Colonic mucosa (tissue), 4 donors: ENCODE measurements around the gene TXNDC8. TPM values are rescaled to one million over a fixed set of nuclear protein-coding genes. Genes with fewer than 3 reads are reported as not detected.

ENCODE experiments used
- DNase-seq: peaks from one replicate; pipeline ENCODE4 v3.0.0-alpha.2; 2020
- H3K27ac ChIP-seq: fragments of 200-600 bp; one replicate; pipeline ENCODE4 v1.8.0; 2021
- H3K27me3 ChIP-seq: fragments of 200-600 bp; one replicate; pipeline ENCODE4 v1.8.0; 2021
- H3K36me3 ChIP-seq: fragments of 200-600 bp; one replicate; pipeline ENCODE4 v1.8.0; 2021
- H3K4me1 ChIP-seq: fragments of 200-600 bp; one replicate; pipeline ENCODE4 v1.8.0; 2021; ENCODE audit warnings: mild to moderate bottlenecking
- H3K4me3 ChIP-seq: fragments of 200-600 bp; one replicate; pipeline ENCODE4 v1.8.0; 2021
- H3K9ac ChIP-seq, 2 donors: one replicate each; pipeline ENCODE4 v1.7.0; 2013; ENCODE audit warnings: control low read depth in 2 of 2, low read depth in 2 of 2, low read length in 2 of 2
- H3K9me3 ChIP-seq: fragments of 200-600 bp; one replicate; pipeline ENCODE4 v1.8.0; 2021
- CTCF ChIP-seq: fragments of 200-600 bp; IDR thresholded peaks from one replicate; pipeline ENCODE4 v1.8.0; 2022; ENCODE audit warnings: antibody characterized with exemption, mild to moderate bottlenecking
- intact Hi-C: fragments of 100-400 bp; cut with DNase I; formaldehyde crosslinking; loops from one replicate; pipeline ENCODE4 v1.14.1; 2022
- total RNA-seq, 2 donors: library from RNA; stranded (reverse); fragmentation: NEBNext Ultra II Directional in 1 of 2; extraction: Animal tissue kit (Norgen Biotek cat#: 25700) in 1 of 2; gene quantifications; one replicate each; pipeline ENCODE4 v1.2.1, GENCODE V29; 2021
- donor health status: healthy.
- donor health status: DM: no; HTN: no; CAD: no.
- donor health status: DM: no; HTN: no; CAD: no.

Gene TXNDC8
- not detected for total RNA-seq

- Histone ChIP-seq H3K9me3 (no peaks in the 10 kb centered on the region), H3K36me3 (no peaks in the 10 kb centered on the region), H3K27ac (no peak within 1 kb of the TSS), H3K27me3 (no peaks in the 10 kb centered on the region), H3K4me3 (no peak within 1 kb of the TSS), H3K9ac (no peak within 1 kb of the TSS), H3K4me1 (no peaks in the 10 kb centered on the region)
- no peak for DNase-seq
- intact Hi-C loops = no loop called here
- TF ChIP-seq CTCF = no peak
These were observed at the start of gene TXNDC8 for GRCh38 chr9:110337727-110338126. Gene TXNDC8 (minus strand): TSS chr9:110337863.

- intact Hi-C loops = no loop called here
These were observed 45.8 kb upstream of the TXNDC8 start for GRCh38 chr9:110383491-110383890.

GRCh38 chr9:110382731-110383130, 45.1 kb upstream of the TXNDC8 start:
- DNase-seq = no peak
- Histone ChIP-seq H3K27me3 (no peaks in the 10 kb centered on the region), H3K27ac (no peak overlapping the region), H3K9me3 (no peaks in the 10 kb centered on the region), H3K9ac (no peak overlapping the region), H3K4me3 (no peak overlapping the region), H3K36me3 (no peaks in the 10 kb centered on the region), H3K4me1 (no peaks in the 10 kb centered on the region)
- no peak for TF ChIP-seq CTCF
- intact Hi-C loops = no loop called here

More at GRCh38 chr9:110383491-110383890, 45.8 kb upstream of the TXNDC8 start:
- Histone ChIP-seq H3K4me3 (no peak overlapping the region), H3K9me3 (no peaks in the 10 kb centered on the region), H3K36me3 (no peaks in the 10 kb centered on the region), H3K9ac (no peak overlapping the region), H3K27ac (no peak overlapping the region), H3K4me1 (no peaks in the 10 kb centered on the region), H3K27me3 (no peaks in the 10 kb centered on the region)
- TF ChIP-seq CTCF = no peak
- DNase-seq = no peak

GRCh38 chr9:110371411-110372007, 33.8 kb upstream of the TXNDC8 start:
- no peak for DNase-seq
- TF ChIP-seq CTCF = no peak

GRCh38 chr9:110370315-110370714, 32.7 kb upstream of the TXNDC8 start:
- H3K9me3 ChIP-seq = no peaks in the 10 kb centered on the region
- no peaks in the 10 kb centered on the region for H3K4me1 ChIP-seq
- no peaks in the 10 kb centered on the region for H3K27me3 ChIP-seq
- TF ChIP-seq CTCF = no peak
- no peak for DNase-seq
- no peak overlapping the region for H3K9ac ChIP-seq
- intact Hi-C loops = no loop called here
- H3K27ac ChIP-seq = no peak overlapping the region
- H3K4me3 ChIP-seq = no peak overlapping the region
- no peaks in the 10 kb centered on the region for H3K36me3 ChIP-seq

More at GRCh38 chr9:110371411-110372007, 33.8 kb upstream of the TXNDC8 start:
- Histone ChIP-seq H3K36me3 (no peaks in the 10 kb centered on the region), H3K4me1 (no peaks in the 10 kb centered on the region), H3K4me3 (no peak overlapping the region), H3K9ac (no peak overlapping the region), H3K27ac (no peak overlapping the region), H3K27me3 (no peaks in the 10 kb centered on the region), H3K9me3 (no peaks in the 10 kb centered on the region)
- intact Hi-C loops = no loop called here
